Transverse colon (tissue), 4 donors: ENCODE data around the gene CISD3.

ENCODE experiments used
- POLR2A ChIP-seq: fragments of 450-650 bp; IDR thresholded peaks from one replicate; pipeline ENCODE4 v1.6.1; 2016; ENCODE audit warnings: antibody characterized with exemption, mild to moderate bottlenecking, moderate library complexity
- POLR2AphosphoS5 ChIP-seq, 3 donors: sonication (generic); formaldehyde crosslinking; IDR thresholded peaks; one replicate each; pipeline ENCODE4 v1.6.1; 2016; ENCODE audit warnings: antibody characterized with exemption in 3 of 3
- TF ChIP-seq, protein P1 (sequence below), 5 experiments: fragments of 200-600 bp in 3 of 5; fragments of 450-650 bp in 2 of 5; sonication (generic) in 3 of 5; IDR thresholded peaks; 1 replicate in 2 of 5; 2 replicates in 3 of 5; pipeline ENCODE4 v1.5.1; 2016 to 2017; ENCODE audit warnings: antibody characterized with exemption in 5 of 5, inconsistent platforms in 3 of 5, mild to moderate bottlenecking in 2 of 5, moderate library complexity in 1 of 5

DNA sequence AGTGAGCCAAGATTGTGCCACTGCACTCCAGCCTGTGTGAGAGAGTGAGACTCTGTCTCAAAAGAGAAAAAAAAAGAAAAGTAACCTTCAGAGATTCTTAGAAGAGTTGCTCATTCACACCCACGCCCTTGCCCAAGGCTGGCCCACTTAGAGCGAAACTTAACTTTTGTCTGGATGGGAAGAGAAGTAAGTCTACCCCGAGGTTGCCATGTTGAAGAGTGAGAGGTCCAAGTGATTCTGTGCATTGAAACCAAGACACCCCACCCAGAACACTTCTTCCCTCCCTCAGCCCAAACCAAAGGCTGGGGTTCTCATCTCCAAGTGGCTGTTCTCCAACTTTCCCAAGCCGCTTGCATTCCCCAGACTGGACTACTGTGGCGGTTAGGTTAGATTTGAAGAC is 2.4 kb upstream of the CISD3 start:
- TF ChIP-seq, protein P1, sequence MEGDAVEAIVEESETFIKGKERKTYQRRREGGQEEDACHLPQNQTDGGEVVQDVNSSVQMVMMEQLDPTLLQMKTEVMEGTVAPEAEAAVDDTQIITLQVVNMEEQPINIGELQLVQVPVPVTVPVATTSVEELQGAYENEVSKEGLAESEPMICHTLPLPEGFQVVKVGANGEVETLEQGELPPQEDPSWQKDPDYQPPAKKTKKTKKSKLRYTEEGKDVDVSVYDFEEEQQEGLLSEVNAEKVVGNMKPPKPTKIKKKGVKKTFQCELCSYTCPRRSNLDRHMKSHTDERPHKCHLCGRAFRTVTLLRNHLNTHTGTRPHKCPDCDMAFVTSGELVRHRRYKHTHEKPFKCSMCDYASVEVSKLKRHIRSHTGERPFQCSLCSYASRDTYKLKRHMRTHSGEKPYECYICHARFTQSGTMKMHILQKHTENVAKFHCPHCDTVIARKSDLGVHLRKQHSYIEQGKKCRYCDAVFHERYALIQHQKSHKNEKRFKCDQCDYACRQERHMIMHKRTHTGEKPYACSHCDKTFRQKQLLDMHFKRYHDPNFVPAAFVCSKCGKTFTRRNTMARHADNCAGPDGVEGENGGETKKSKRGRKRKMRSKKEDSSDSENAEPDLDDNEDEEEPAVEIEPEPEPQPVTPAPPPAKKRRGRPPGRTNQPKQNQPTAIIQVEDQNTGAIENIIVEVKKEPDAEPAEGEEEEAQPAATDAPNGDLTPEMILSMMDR (IDR thresholded peaks at IDR 0.05), result no peak
- TF ChIP-seq POLR2A (no peak), POLR2AphosphoS5 (IDR thresholded peaks at IDR 0.05) (no peak)
